Esophagus muscularis mucosa (tissue), 4 donors: ENCODE data around the gene SFT2D2. TPM values are rescaled to one million over a fixed set of nuclear protein-coding genes. Genes with fewer than 3 reads are reported as not detected.

Experiments used
- DNase-seq: peaks from one replicate; pipeline ENCODE4 v3.0.0-alpha.2; 2017; ENCODE audit errors: extremely low spot score
- H3K27ac ChIP-seq, 4 donors: fragments of 200-600 bp; sonication (generic); replicated peaks in 1 of 4; 1 replicate in 3 of 4; 2 replicates in 1 of 4; pipeline ENCODE4 v1.5.1; 2016 to 2019; ENCODE audit warnings: mild to moderate bottlenecking in 1 of 4
- H3K27me3 ChIP-seq, 4 donors: fragments of 200-600 bp; sonication (generic); one replicate each; pipeline versions ENCODE4 v1.5.1 to v1.6.0; 2016 to 2019
- H3K36me3 ChIP-seq, 4 donors: fragments of 200-600 bp; sonication (generic); one replicate each; pipeline ENCODE4 v1.5.1; 2016 to 2019
- H3K4me1 ChIP-seq, 4 donors: fragments of 200-600 bp; sonication (generic); one replicate each; pipeline ENCODE4 v1.5.1; 2016 to 2019
- H3K4me3 ChIP-seq, 4 donors: fragments of 200-600 bp; sonication (generic); 1 replicate in 2 of 4; 2 replicates in 2 of 4; pipeline ENCODE4 v1.5.1; 2016 to 2019; ENCODE audit warnings: mild to moderate bottlenecking in 4 of 4, moderate library complexity in 1 of 4
- H3K9me3 ChIP-seq, 4 donors: fragments of 200-600 bp; sonication (generic); 1 replicate in 3 of 4; 2 replicates in 1 of 4; pipeline ENCODE4 v1.5.1; 2016 to 2019
- CTCF ChIP-seq, 3 experiments: fragments of 200-600 bp in 2 of 3; fragments of 450-650 bp in 1 of 3; sonication (generic) in 2 of 3; IDR thresholded peaks; one replicate each; pipeline ENCODE4 v1.5.1; 2017 to 2019; ENCODE audit warnings: antibody characterized with exemption in 3 of 3, mild to moderate bottlenecking in 2 of 3, moderate library complexity in 1 of 3
- EP300 ChIP-seq: sonication (generic); formaldehyde crosslinking; IDR thresholded peaks from one replicate; pipeline ENCODE4 v1.6.1; 2017; ENCODE audit warnings: antibody characterized with exemption
- POLR2A ChIP-seq: fragments of 450-650 bp; IDR thresholded peaks from one replicate; pipeline ENCODE4 v1.6.1; 2017; ENCODE audit warnings: antibody characterized with exemption, moderate library complexity, mild to moderate bottlenecking, low read depth
- POLR2AphosphoS5 ChIP-seq, 2 donors: sonication (generic); formaldehyde crosslinking; IDR thresholded peaks; one replicate each; pipeline ENCODE4 v1.6.1; 2017; ENCODE audit warnings: antibody characterized with exemption in 2 of 2
- WGBS: methylation state at CpG from one replicate; pipeline ENCODE4 v1.1.5; 2018; 5-methylcytosine and 5-hydroxymethylcytosine counted together
- intact Hi-C: fragments of 100-400 bp; cut with DNase I; formaldehyde crosslinking; loops from one replicate; pipeline ENCODE4 v1.15.1; 2023
- total RNA-seq, 4 donors: library from RNA; depleted of rRNA; stranded (reverse); fragments of >200 nt; gene quantifications; one replicate each; pipeline versions ENCODE4 v1.1.0 to v1.2.1, GENCODE V29; 2016

SFT2D2 gene
- total RNA-seq, 4 donors from 2014 or later = 27.8 to 35.1 (median 29.9) TPM

DNA sequence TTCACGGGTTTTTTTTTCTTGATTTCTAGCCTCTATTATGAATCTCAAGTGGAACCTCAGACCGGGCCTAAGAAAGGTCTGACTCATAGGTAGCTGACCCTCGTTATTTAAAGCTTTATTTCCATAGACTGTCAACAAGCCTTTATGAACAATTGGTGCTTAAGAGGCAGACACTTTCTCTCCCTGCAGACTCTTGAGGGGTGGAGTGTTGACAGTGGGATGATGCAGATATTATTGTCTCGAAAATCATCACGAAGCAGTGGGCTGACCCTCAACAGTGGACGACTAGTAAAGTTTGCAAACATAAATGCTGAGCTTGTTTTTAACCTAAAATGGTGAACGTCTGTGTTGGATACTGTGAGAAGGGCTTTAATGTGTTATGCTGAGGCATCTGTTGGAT, 1.8 kb downstream of the SFT2D2 start:
- intact Hi-C loops = no loop called here
- no peak for DNase-seq
- Histone ChIP-seq H3K27ac (peak overlapping the region; percentile 89 to 96 (median 90)), H3K4me3 (peak overlapping the region in 3 of 4 donors; percentile 93 to 100 (median 97)), H3K36me3 (peaks cover 6 to 26% (median 16%) of the 10 kb centered on the region in 4 donors), H3K9me3 (no peaks in the 10 kb centered on the region), H3K4me1 (peaks cover 24 to 56% (median 52%) of the 10 kb centered on the region in 4 donors), H3K27me3 (no peaks in the 10 kb centered on the region)
- TF ChIP-seq POLR2A (no peak), CTCF (IDR thresholded peaks at IDR 0.05) (no peak), EP300 (no peak), POLR2AphosphoS5 (IDR thresholded peaks at IDR 0.05) (no peak)
- 65% methylated on average over 7 of the region's 7 CpGs for WGBS

- Histone ChIP-seq H3K27me3 (no peaks in the 10 kb centered on the region), H3K4me3 (no peak overlapping the region), H3K27ac (peak overlapping the region in 1 of 4 donors; percentile 56), H3K36me3 (peaks cover 12 to 48% (median 37%) of the 10 kb centered on the region in 4 donors), H3K9me3 (no peaks in the 10 kb centered on the region), H3K4me1 (peaks cover 24 to 57% (median 53%) of the 10 kb centered on the region in 4 donors)
- 94% methylated on average over 4 of the region's 4 CpGs for WGBS
- no peak for DNase-seq
- TF ChIP-seq CTCF (IDR thresholded peaks at IDR 0.05) = no peak
- no peak for TF ChIP-seq EP300
- TF ChIP-seq POLR2AphosphoS5 (IDR thresholded peaks at IDR 0.05) = no peak
- intact Hi-C loops = no loop called here
Observed at GRCh38 chr1:168229893-168230292, 4.1 kb downstream of the SFT2D2 start.

DNA sequence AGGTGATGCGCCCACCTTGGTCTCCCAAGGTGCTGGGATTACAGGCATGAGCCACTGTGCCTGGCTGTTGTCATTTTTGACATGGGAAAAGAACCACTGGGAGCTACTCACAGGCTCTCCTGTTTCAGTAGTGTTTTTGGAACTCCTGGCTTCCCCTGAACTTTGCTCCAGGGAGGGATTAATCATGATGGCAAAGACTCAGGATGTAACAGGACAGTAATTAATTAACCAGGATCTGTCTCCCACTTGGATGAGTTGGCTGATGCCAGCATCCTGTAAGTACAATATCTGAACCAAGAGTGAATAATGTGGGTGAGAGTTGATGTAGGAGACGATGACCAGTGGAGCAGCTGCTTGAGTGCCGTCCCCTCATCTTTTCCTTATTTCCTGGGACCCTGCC, 4.9 kb downstream of the SFT2D2 start:
- Histone ChIP-seq H3K27ac (no peak overlapping the region), H3K4me1 (peaks cover 22 to 60% (median 58%) of the 10 kb centered on the region in 4 donors), H3K9me3 (no peaks in the 10 kb centered on the region), H3K27me3 (no peaks in the 10 kb centered on the region), H3K4me3 (no peak overlapping the region), H3K36me3 (peaks cover 12 to 55% (median 42%) of the 10 kb centered on the region in 4 donors)
- intact Hi-C loops = no loop called here
- DNase-seq = no peak
- 89% methylated on average over 3 of the region's 3 CpGs for WGBS
- TF ChIP-seq POLR2A = no peak
- TF ChIP-seq POLR2AphosphoS5 (IDR thresholded peaks at IDR 0.05) = no peak
- no peak for TF ChIP-seq EP300
- TF ChIP-seq CTCF (IDR thresholded peaks at IDR 0.05) = no peak

GRCh38 chr1:168234846-168235547, 9.2 kb downstream of the SFT2D2 start:
- Histone ChIP-seq H3K27me3 (no peaks in the 10 kb centered on the region), H3K4me1 (peaks cover 7 to 34% (median 26%) of the 10 kb centered on the region in 4 donors), H3K36me3 (peaks cover 21 to 97% (median 71%) of the 10 kb centered on the region in 4 donors), H3K27ac (peak overlapping the region; percentile 17 to 60 (median 36)), H3K4me3 (no peak overlapping the region), H3K9me3 (no peaks in the 10 kb centered on the region)
- no peak for TF ChIP-seq EP300
- peak; percentile 35 to 55 (median 40) for TF ChIP-seq CTCF (IDR thresholded peaks at IDR 0.05)
- WGBS = 92% methylated on average over 8 of the region's 8 CpGs
- intact Hi-C loops = no loop called here
- DNase-seq = peak; percentile 21

DNA sequence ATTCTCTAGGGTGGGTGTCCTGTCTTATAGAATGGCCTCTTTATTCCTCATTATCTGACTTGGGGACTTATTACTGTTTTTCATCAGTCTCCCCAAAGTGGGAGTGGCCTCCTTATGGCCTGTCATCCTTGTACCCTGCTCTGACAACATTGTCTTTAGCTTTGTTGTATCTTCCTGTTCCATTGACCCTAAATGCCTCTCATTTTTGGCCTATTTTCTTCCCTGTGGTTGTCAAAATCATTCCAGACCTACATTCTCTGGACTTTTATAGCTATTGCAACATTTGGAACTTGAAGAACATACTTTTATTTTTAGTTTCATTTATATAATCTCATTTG, 9.7 kb downstream of the SFT2D2 start:
- Histone ChIP-seq H3K9me3 (no peaks in the 10 kb centered on the region), H3K27ac (peak overlapping the region; percentile 17 to 60 (median 36)), H3K4me3 (no peak overlapping the region), H3K36me3 (peaks cover 21 to 98% (median 73%) of the 10 kb centered on the region in 4 donors), H3K27me3 (no peaks in the 10 kb centered on the region), H3K4me1 (peaks cover 7 to 29% (median 21%) of the 10 kb centered on the region in 4 donors)
- no peak for DNase-seq
- TF ChIP-seq CTCF (IDR thresholded peaks at IDR 0.05) (peak in 1 of 3 experiments; percentile 10), EP300 (no peak)
- intact Hi-C loops = no loop called here
